ENCODE data around the gene ACOT11.

Gene ACOT11

DNA sequence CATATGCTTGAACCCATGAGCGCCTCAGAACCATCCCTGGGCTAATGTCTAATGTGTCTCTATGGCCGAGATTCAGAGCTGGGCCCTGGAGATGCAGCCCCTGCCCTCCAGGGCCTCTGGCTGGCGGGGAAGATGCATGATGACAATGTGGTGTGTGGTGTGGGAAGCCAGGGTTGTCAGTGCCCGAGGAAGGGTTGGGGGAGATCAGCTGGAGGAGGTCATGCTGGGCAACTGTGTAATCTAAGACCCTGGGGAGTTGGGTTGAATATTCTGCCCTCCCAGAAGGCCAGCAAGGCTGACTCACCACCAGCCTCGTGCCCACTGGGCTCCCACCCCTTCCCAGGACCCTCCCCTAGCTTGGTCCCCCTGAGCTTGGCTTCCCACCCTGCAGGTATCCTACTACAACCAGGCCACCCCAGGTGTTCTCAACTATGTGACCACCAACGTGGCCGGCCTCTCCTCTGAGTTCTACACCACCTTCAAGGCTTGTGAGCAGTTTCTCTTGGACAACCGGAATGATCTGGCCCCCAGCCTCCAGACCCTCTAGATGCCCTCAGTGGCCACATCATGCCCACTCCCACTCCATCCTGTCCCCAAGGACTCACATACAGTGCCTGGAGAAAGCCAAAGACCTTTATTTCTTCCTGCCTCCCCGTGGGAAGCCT lies 60.7 kb downstream of the ACOT11 start:
- H3K36me3 ChIP-seq (ENCODE audit: control insufficient read depth, insufficient read depth, low read length) = no peaks in the 10 kb centered on the region
- WGBS, 2 experiments = 87 to 90% methylated on average over 9 of the region's 9 CpGs
- peaks cover 21% of the 10 kb centered on the region for H3K4me1 ChIP-seq (ENCODE audit: control insufficient read depth, insufficient read depth, low read length)
- no peak overlapping the region for H3K4me3 ChIP-seq (ENCODE audit: insufficient read depth, low read depth, low read length)
- H3K27me3 ChIP-seq (ENCODE audit: control insufficient read depth, insufficient read depth, low read length, poor library complexity, severe bottlenecking) = no peaks in the 10 kb centered on the region
- H3K27ac ChIP-seq (ENCODE audit: insufficient read depth, low read depth, low read length, poor library complexity, severe bottlenecking) = no peak overlapping the region
- H3K9me3 ChIP-seq (ENCODE audit: control insufficient read depth, low read length) = no peaks in the 10 kb centered on the region

DNA sequence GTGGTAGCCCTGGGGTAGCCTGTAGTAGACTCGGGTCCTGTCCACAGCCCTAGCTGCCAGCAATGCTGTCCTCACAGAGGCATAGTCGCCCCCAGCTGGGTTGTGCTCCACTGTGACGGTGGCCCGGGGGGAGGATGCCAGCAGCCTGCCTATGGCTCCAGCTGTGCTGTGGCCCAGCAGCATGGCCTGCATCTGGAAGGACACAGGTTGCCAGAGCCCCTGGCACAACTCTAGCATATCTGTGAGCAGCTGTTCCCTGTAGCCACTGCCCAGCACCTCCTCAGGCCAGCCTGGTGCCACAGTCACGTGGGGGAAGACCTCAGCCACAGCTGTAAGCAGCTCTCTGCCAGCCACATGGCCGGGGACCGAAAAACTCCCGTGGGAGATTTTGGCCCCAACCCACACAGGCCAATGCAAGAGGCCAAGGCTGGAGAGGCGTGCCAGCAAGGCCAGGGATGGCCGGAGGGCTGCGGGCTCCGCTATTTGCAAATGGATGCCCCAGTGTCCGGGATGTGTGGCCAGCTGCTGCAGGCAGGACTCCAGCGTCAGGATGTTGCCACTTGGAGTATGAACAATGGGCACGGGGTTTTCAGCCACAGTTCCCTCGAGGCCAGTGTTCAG lies 61.4 kb downstream of the ACOT11 start:
- WGBS, 2 experiments = 87 to 88% methylated on average over 16 of the region's 16 CpGs
- no peak overlapping the region for H3K27ac ChIP-seq (ENCODE audit: insufficient read depth, low read depth, low read length, poor library complexity, severe bottlenecking)
- no peak overlapping the region for H3K4me3 ChIP-seq (ENCODE audit: insufficient read depth, low read depth, low read length)

DNA sequence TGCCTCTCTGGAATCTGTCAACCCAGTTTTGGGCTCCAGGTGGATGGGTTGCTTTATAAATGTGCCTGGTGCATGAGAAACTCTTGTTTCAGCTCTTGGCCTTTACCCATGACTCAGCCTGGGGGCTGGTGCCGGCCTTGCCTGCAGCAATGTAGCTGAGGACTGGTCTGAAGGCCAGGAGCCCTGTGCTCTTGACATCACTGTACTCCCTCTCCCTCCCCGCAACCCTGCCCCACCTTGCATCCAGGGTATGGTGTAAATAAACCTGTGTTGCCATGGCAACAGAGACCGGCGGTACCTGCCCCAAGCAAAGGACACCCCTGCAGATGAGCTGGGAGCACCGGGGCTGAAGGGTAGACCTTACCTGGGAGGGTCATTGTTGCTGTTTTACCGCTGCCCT lies 62.0 kb downstream of the ACOT11 start:
- Histone ChIP-seq H3K27ac (ENCODE audit: insufficient read depth, low read depth, low read length, poor library complexity, severe bottlenecking) (no peak overlapping the region), H3K27me3 (ENCODE audit: control insufficient read depth, insufficient read depth, low read length, poor library complexity, severe bottlenecking) (no peaks in the 10 kb centered on the region), H3K9me3 (ENCODE audit: control insufficient read depth, low read length) (no peaks in the 10 kb centered on the region), H3K4me1 (ENCODE audit: control insufficient read depth, insufficient read depth, low read length) (peaks cover 21% of the 10 kb centered on the region), H3K36me3 (ENCODE audit: control insufficient read depth, insufficient read depth, low read length) (no peaks in the 10 kb centered on the region), H3K4me3 (ENCODE audit: insufficient read depth, low read depth, low read length) (no peak overlapping the region)
- 76 to 79% methylated on average over 6 of the region's 6 CpGs for WGBS, 2 experiments

More for the DNA sequence above, 61.4 kb downstream of the ACOT11 start:
- Histone ChIP-seq H3K4me1 (ENCODE audit: control insufficient read depth, insufficient read depth, low read length) (peaks cover 21% of the 10 kb centered on the region), H3K36me3 (ENCODE audit: control insufficient read depth, insufficient read depth, low read length) (no peaks in the 10 kb centered on the region), H3K9me3 (ENCODE audit: control insufficient read depth, low read length) (no peaks in the 10 kb centered on the region), H3K27me3 (ENCODE audit: control insufficient read depth, insufficient read depth, low read length, poor library complexity, severe bottlenecking) (no peaks in the 10 kb centered on the region)

DNA sequence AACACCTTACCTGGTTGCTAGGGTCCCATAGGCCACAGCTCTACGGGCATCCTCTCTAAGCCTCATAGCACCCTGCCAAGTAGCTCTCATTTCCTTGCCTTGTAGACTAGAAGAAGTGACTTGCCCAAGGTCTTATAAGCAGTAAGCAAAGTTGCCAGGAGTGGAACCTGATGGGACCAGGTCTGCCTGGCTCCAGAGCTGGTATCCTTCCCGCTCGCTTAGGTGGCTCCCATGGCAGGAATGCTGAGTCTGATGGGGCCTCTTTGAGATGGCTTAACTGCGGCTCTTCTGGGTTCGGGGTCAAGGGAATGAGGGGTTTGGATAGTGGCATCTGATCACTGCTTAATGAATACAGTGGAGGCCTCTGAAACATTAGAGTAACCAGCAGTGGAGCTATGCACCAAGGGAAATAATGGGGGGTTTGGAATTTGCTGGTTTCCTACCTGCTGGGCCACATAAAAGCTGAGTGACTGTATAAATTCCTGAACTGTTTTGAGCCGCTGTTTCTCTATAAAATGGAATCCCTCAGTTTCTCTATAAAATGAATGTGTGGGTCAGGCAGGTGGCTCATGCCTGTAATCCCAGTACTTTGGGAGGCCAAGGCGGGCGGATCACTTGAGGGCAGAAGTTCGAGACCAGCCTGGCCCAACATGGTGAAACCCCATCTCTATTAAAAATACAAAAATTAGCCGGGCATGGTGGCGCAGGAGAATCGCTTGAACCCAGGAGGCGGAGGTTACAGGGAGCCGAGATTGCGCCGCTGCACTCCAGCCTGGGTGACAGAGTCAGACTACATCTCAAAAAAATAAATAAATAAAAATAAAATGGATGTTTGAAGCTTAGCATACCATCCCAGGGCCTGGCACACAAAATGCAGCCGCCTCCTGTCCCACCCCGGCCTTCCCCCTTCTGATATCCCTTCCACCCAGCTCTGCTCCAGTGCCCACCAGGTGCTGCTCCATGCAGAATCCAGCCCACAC lies 62.9 kb downstream of the ACOT11 start:
- 85 to 88% methylated on average over 18 of the region's 18 CpGs for WGBS, 2 experiments
- no peaks in the 10 kb centered on the region for H3K9me3 ChIP-seq (ENCODE audit: control insufficient read depth, low read length)
- H3K27ac ChIP-seq (ENCODE audit: insufficient read depth, low read depth, low read length, poor library complexity, severe bottlenecking) = no peak overlapping the region
- no peaks in the 10 kb centered on the region for H3K27me3 ChIP-seq (ENCODE audit: control insufficient read depth, insufficient read depth, low read length, poor library complexity, severe bottlenecking)
- H3K4me1 ChIP-seq (ENCODE audit: control insufficient read depth, insufficient read depth, low read length) = peaks cover 21% of the 10 kb centered on the region
- H3K36me3 ChIP-seq (ENCODE audit: control insufficient read depth, insufficient read depth, low read length) = no peaks in the 10 kb centered on the region
- no peak overlapping the region for H3K4me3 ChIP-seq (ENCODE audit: insufficient read depth, low read depth, low read length)

DNA sequence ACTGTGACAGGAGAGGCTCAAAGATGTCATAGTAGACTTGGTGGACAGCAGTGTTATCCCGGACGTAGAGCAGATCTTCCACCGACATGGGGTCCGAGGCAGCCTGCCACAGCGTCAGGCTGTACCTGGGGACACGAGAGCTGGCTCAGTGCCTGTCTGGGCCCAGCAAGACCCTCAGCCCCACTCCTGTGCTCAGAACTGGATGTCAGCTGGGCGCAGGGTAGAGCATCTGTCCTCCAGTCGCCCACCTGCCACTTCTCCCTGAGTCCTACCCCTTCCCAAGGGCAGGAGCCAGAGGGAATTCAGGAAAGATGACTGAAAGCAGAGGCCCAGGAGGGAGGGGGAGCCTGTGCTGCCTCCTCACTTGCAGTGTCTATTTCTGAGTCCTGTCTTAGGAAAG lies 63.6 kb downstream of the ACOT11 start:
- WGBS, 2 experiments = 91 to 93% methylated on average over 8 of the region's 8 CpGs

DNA sequence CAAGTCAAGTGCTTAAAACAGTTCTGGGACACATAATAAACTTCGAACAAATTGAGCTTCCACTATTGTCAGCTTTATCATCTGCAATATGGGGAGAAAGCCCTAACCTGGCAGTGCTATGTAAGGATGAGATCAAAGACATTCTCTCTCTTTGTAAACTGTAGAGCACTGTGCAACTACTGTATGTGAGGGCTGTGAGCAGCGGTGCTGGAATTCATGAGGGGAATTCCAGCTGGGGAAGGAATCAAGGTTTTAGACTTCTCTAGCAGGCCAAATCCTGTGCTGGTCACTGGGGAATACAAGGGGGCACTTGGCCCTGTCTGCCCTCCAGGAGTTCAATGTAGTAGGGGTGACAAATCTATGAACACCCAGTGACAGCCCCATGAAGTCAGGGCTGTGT lies 66.0 kb downstream of the ACOT11 start:
- no peaks in the 10 kb centered on the region for H3K27me3 ChIP-seq (ENCODE audit: control insufficient read depth, insufficient read depth, low read length, poor library complexity, severe bottlenecking)
- 91 to 93% methylated on average over 2 of the region's 2 CpGs for WGBS, 2 experiments
- H3K4me3 ChIP-seq (ENCODE audit: insufficient read depth, low read depth, low read length) = no peak overlapping the region
- H3K9me3 ChIP-seq (ENCODE audit: control insufficient read depth, low read length) = no peaks in the 10 kb centered on the region
- peaks cover 13% of the 10 kb centered on the region for H3K4me1 ChIP-seq (ENCODE audit: control insufficient read depth, insufficient read depth, low read length)
- H3K36me3 ChIP-seq (ENCODE audit: control insufficient read depth, insufficient read depth, low read length) = no peaks in the 10 kb centered on the region
- H3K27ac ChIP-seq (ENCODE audit: insufficient read depth, low read depth, low read length, poor library complexity, severe bottlenecking) = no peak overlapping the region

More for the DNA sequence above, 63.6 kb downstream of the ACOT11 start:
- H3K4me3 ChIP-seq (ENCODE audit: insufficient read depth, low read depth, low read length) = no peak overlapping the region
- H3K9me3 ChIP-seq (ENCODE audit: control insufficient read depth, low read length) = no peaks in the 10 kb centered on the region
- no peaks in the 10 kb centered on the region for H3K27me3 ChIP-seq (ENCODE audit: control insufficient read depth, insufficient read depth, low read length, poor library complexity, severe bottlenecking)
- H3K4me1 ChIP-seq (ENCODE audit: control insufficient read depth, insufficient read depth, low read length) = peaks cover 21% of the 10 kb centered on the region
- no peaks in the 10 kb centered on the region for H3K36me3 ChIP-seq (ENCODE audit: control insufficient read depth, insufficient read depth, low read length)
- H3K27ac ChIP-seq (ENCODE audit: insufficient read depth, low read depth, low read length, poor library complexity, severe bottlenecking) = peak overlapping the region; percentile 26

DNA sequence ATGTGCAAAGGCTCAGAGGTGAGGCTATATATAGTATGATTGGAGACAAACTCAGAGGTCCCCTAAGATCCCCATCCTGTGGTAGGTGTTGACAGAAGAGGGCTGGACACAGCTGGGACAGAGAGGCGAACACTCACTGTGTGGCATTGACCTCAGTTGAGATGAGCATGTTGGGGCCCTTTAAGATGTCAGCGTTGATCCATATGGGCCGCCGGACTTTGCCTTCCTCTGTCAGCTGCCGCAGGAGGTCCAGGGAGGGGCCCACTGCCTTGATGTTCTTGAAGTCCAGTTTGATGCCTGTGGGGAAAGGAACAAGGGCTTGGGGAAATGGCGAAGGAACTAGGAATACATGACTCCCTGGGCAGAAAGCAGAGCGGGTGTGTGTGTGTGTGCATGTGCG lies 66.5 kb downstream of the ACOT11 start:
- 82 to 83% methylated on average over 8 of the region's 8 CpGs for WGBS, 2 experiments
- no peak overlapping the region for H3K4me3 ChIP-seq (ENCODE audit: insufficient read depth, low read depth, low read length)
- H3K9me3 ChIP-seq (ENCODE audit: control insufficient read depth, low read length) = no peaks in the 10 kb centered on the region
- no peaks in the 10 kb centered on the region for H3K36me3 ChIP-seq (ENCODE audit: control insufficient read depth, insufficient read depth, low read length)
- H3K27me3 ChIP-seq (ENCODE audit: control insufficient read depth, insufficient read depth, low read length, poor library complexity, severe bottlenecking) = no peaks in the 10 kb centered on the region
- H3K27ac ChIP-seq (ENCODE audit: insufficient read depth, low read depth, low read length, poor library complexity, severe bottlenecking) = no peak overlapping the region
- H3K4me1 ChIP-seq (ENCODE audit: control insufficient read depth, insufficient read depth, low read length) = peaks cover 11% of the 10 kb centered on the region

DNA sequence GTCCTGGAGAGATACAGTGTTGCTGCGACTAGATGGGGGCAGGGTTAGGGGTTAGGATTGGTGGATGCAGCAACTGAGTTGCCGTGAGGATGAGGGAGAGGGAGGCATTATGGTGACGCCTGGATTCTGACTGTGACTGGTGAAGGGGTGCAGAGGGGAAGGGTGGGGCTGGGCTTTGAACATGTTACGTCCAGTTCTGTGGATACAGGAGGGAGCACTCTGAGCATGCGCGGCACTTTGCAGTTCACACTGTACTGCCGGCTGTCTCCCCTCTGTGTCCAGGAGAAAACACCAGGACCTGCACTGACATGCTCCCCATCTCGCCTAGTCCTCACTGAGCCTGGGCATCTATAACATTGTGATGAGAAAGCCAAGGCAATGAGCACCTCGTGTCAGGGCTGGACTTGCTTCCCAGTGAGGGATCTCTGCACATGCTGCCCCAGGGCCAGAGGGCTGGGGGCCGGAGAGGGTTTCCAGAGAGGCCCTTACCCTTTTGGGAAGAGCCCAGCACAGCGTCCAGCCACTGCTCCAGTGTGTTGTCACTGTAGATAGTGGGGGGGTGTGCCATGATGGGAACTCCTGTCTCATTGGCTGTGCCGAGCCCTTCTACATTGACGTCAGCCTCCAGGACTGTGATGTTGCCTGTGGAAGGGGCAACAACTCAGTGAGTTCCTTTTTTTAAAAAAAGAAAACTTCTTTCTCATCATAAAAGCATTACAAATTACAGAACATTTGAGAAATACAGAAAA lies 67.7 kb downstream of the ACOT11 start:
- Histone ChIP-seq H3K9me3 (ENCODE audit: control insufficient read depth, low read length) (no peaks in the 10 kb centered on the region), H3K36me3 (ENCODE audit: control insufficient read depth, insufficient read depth, low read length) (no peaks in the 10 kb centered on the region), H3K27me3 (ENCODE audit: control insufficient read depth, insufficient read depth, low read length, poor library complexity, severe bottlenecking) (no peaks in the 10 kb centered on the region), H3K4me1 (ENCODE audit: control insufficient read depth, insufficient read depth, low read length) (peaks cover 12% of the 10 kb centered on the region), H3K4me3 (ENCODE audit: insufficient read depth, low read depth, low read length) (no peak overlapping the region), H3K27ac (ENCODE audit: insufficient read depth, low read depth, low read length, poor library complexity, severe bottlenecking) (no peak overlapping the region)
- 83 to 86% methylated on average over 13 of the region's 13 CpGs for WGBS, 2 experiments

DNA sequence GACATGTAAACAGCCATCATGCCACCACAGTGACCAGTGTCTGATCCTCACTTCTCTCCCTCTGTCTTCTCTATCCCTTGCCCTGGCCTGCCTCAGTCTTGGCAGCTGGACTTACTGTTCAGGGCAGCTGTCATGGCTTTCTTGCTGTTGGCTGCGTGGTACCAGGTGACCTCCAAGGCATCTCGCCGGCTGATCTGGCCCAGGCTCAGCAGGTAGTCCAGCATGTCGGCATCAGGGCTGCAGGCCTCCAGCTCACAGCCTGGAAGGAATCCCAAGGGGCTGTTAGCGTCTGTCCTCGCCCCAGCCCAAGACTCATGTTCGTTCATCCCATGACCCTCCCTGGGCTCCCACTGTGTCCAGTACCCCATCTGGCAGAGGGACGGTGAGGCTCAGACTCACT lies 71.7 kb downstream of the ACOT11 start:
- 72 to 74% methylated on average over 8 of the region's 8 CpGs for WGBS, 2 experiments
- Histone ChIP-seq H3K4me3 (ENCODE audit: insufficient read depth, low read depth, low read length) (no peak overlapping the region), H3K9me3 (ENCODE audit: control insufficient read depth, low read length) (no peaks in the 10 kb centered on the region), H3K4me1 (ENCODE audit: control insufficient read depth, insufficient read depth, low read length) (peaks cover 5% of the 10 kb centered on the region), H3K36me3 (ENCODE audit: control insufficient read depth, insufficient read depth, low read length) (no peaks in the 10 kb centered on the region), H3K27me3 (ENCODE audit: control insufficient read depth, insufficient read depth, low read length, poor library complexity, severe bottlenecking) (no peaks in the 10 kb centered on the region), H3K27ac (ENCODE audit: insufficient read depth, low read depth, low read length, poor library complexity, severe bottlenecking) (no peak overlapping the region)
